Adrenal gland (tissue), 12 donors: ENCODE measurements around the gene GPRC5D. TPM values are rescaled to one million over a fixed set of nuclear protein-coding genes. Genes with fewer than 3 reads are reported as not detected.

Experiments
- DNase-seq, 7 donors: peaks; one replicate each; pipeline ENCODE4 v3.0.0-alpha.2; 2019 to 2020
- H3K27ac ChIP-seq, 5 donors: fragments of 200-600 bp; sonication (generic) in 4 of 5; 1 replicate in 3 of 5; 2 replicates in 2 of 5; pipeline versions ENCODE4 v1.5.1 to v1.8.0; 2016 to 2020; ENCODE audit warnings: mild to moderate bottlenecking in 1 of 5
- H3K27me3 ChIP-seq: fragments of 200-600 bp; 2 replicates; pipeline ENCODE4 v1.8.0; 2021
- H3K36me3 ChIP-seq, 2 donors: fragments of 200-600 bp; replicated peaks in 1 of 2; 1 replicate in 1 of 2; 2 replicates in 1 of 2; pipeline versions ENCODE4 v1.5.1 to v1.8.0; 2018 to 2022
- H3K4me1 ChIP-seq, 2 donors: fragments of 200-600 bp; replicated peaks in 1 of 2; 1 replicate in 1 of 2; 2 replicates in 1 of 2; pipeline versions ENCODE4 v1.5.1 to v1.8.0; 2018 to 2021
- H3K4me3 ChIP-seq, 4 donors: fragments of 200-600 bp; sonication (generic) in 3 of 4; one replicate each; pipeline ENCODE4 v1.5.1; 2016 to 2018
- H3K9me3 ChIP-seq, 3 donors: fragments of 200-600 bp; sonication (generic) in 1 of 3; replicated peaks in 1 of 3; 1 replicate in 2 of 3; 2 replicates in 1 of 3; pipeline versions ENCODE4 v1.5.1 to v1.8.0; 2016 to 2021
- POLR2A ChIP-seq, 2 donors: fragments of 450-650 bp; IDR thresholded peaks; one replicate each; pipeline ENCODE4 v1.6.1; 2017; ENCODE audit warnings: antibody characterized with exemption in 2 of 2, mild to moderate bottlenecking in 2 of 2, moderate library complexity in 1 of 2
- WGBS, 4 donors: extraction: QIAGEN DNeasy Blood & Tissue Kit in 2 of 4; methylation state at CpG; one replicate each; pipeline versions ENCODE4 v1.1.5 to v1.1.7; 2013 to 2017; 5-methylcytosine and 5-hydroxymethylcytosine counted together
- intact Hi-C, 2 donors: fragments of 100-400 bp; cut with DNase I; formaldehyde crosslinking; loops; one replicate each; pipeline versions ENCODE4 v1.14.1 to v1.15.0; 2022 to 2023
- polyA plus RNA-seq, 3 donors: library from polyadenylated mRNA; stranded (reverse); fragments of 200-250 nt in 2 of 3; fragments of 350-450 nt in 1 of 3; fragmentation: Illumina TruSeq in 1 of 3; extraction: RNeasy Lipid Tissue Mini Kit (QIAGEN cat#74804) in 1 of 3; gene quantifications; one replicate each; pipeline ENCODE4 v1.2.3, GENCODE V29; 2013 to 2014
- total RNA-seq, 9 donors: library from RNA; depleted of rRNA in 4 of 9; stranded (reverse); fragments of >200 nt in 4 of 9; fragments of 120-200 nt in 1 of 9; fragmentation: NEBNext Ultra II Directional in 1 of 9; extraction: Animal tissue kit (Norgen Biotek cat#: 25700) in 1 of 9; gene quantifications; one replicate each; pipeline versions ENCODE4 v1.1.0 to v1.2.4, GENCODE V29; 2013 to 2023
- TF ChIP-seq, protein P1 (sequence below), 6 experiments: fragments of 450-650 bp in 4 of 6; fragments of 200-600 bp in 2 of 6; sonication (generic) in 1 of 6; IDR thresholded peaks; 1 replicate in 5 of 6; 2 replicates in 1 of 6; pipeline versions ENCODE4 v1.5.1 to v1.8.0; 2016 to 2021; ENCODE audit warnings: antibody characterized with exemption in 6 of 6, mild to moderate bottlenecking in 2 of 6, moderate library complexity in 1 of 6
- donor health status: healthy with polysubstance abuse.
- donor health status: Bipolar disorder and iron deficiency.
- donor health status: DM: yes; HTN: yes; CAD: no.
- donor health status: DM: no; HTN: no; CAD: no.
- donor health status: DM: no; HTN: no; CAD: no.
- donor health status: DM: yes; HTN: yes; CAD: no.

Gene GPRC5D
- total and polyA plus RNA-seq, 12 donors = 0.17 to 0.40 TPM; not detected in 10

DNA sequence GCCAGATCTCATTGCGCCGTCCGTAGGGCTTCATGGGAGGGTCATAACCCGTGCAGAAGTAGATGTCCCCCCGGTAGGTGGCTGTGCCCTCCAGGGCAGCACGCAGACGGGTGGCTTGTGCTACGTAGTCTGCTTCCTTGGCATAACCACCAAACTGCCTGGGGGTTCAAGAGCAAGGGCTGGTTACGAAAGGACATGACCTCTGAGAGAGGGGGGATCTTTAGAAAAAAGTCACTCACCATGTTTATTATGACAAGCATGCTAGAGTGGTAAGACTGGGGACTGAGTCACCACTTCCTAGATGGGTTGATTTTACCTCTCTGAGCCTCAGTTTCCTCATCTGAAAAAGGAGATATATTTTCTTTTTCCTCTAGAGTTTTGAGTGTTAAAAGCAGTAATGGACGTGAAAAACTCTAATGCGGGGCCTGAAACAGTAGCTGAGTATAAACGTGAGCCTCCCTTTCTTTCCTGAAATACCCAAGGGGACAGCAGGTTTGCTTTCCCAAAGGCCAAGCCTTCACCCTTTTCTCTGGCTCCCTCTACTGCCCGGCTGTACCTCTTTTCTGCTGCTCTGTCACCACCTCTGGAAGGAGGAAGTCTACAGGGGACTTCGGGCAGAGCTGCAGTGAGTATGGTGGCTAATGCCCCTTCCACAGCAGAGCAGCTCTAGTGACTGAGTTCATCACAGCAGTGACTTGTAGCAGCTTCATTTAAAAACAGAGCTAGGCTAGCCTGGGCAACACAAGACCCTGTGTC is 23.5 kb upstream of the GPRC5D start:
- intact Hi-C loops = loop anchor here in 1 of 2 donors (5.0 kb wide), 1 partner anchor 58 kb away; no protein-coding TSS in a partner anchor
- peaks cover 0 to 41% of the 10 kb centered on the region in 2 donors for H3K36me3 ChIP-seq
- H3K4me1 ChIP-seq = peaks cover 0 to 9% of the 10 kb centered on the region in 2 donors
- TF ChIP-seq, protein P1, sequence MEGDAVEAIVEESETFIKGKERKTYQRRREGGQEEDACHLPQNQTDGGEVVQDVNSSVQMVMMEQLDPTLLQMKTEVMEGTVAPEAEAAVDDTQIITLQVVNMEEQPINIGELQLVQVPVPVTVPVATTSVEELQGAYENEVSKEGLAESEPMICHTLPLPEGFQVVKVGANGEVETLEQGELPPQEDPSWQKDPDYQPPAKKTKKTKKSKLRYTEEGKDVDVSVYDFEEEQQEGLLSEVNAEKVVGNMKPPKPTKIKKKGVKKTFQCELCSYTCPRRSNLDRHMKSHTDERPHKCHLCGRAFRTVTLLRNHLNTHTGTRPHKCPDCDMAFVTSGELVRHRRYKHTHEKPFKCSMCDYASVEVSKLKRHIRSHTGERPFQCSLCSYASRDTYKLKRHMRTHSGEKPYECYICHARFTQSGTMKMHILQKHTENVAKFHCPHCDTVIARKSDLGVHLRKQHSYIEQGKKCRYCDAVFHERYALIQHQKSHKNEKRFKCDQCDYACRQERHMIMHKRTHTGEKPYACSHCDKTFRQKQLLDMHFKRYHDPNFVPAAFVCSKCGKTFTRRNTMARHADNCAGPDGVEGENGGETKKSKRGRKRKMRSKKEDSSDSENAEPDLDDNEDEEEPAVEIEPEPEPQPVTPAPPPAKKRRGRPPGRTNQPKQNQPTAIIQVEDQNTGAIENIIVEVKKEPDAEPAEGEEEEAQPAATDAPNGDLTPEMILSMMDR (IDR thresholded peaks at IDR 0.05) = peak in 1 of 6 experiments; percentile 19
- no peak for TF ChIP-seq POLR2A (IDR thresholded peaks at IDR 0.05)
- WGBS, 4 donors = 80 to 90% (median 86%) methylated on average over 14 of the region's 14 CpGs
- DNase-seq = peak in 4 of 7 donors; percentile 24 to 37 (median 28)
- no peaks in the 10 kb centered on the region for H3K9me3 ChIP-seq
- no peaks in the 10 kb centered on the region for H3K27me3 ChIP-seq
- H3K4me3 ChIP-seq = no peak overlapping the region
- H3K27ac ChIP-seq = peak overlapping the region in 3 of 5 donors; percentile 53 to 67 (median 59)

DNA sequence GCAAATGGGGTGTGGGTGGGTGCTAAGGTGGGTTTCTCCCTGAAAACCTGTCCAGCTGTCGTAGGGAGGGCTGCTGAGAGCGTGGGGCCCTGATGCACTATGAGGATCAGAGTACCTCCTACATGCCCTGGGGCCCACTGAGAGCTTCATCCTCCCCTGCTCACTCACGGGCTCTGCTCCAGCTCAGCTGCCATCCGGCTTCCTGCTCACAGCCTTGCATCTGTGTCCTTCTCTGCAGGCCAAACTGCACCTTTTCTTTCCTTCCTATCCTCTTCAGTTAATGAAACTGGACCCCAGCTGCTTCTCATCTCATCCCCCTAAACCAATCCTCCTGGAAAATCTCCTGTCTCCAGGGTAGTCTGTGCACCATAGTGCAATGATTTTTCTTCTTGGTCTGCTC is 22.2 kb upstream of the GPRC5D start:
- intact Hi-C loops = no loop called here
- no peak overlapping the region for H3K27ac ChIP-seq
- TF ChIP-seq, protein P1 (IDR thresholded peaks at IDR 0.05) = no peak
- TF ChIP-seq POLR2A (IDR thresholded peaks at IDR 0.05) = no peak
- no peaks in the 10 kb centered on the region for H3K9me3 ChIP-seq
- H3K4me1 ChIP-seq = peaks cover 0 to 9% of the 10 kb centered on the region in 2 donors
- no peaks in the 10 kb centered on the region for H3K27me3 ChIP-seq
- 85 to 97% (median 92%) methylated on average over 2 to 4 of the region's 4 CpGs for WGBS, 4 donors
- DNase-seq = no peak
- H3K36me3 ChIP-seq = peaks cover 0 to 41% of the 10 kb centered on the region in 2 donors
- no peak overlapping the region for H3K4me3 ChIP-seq

DNA sequence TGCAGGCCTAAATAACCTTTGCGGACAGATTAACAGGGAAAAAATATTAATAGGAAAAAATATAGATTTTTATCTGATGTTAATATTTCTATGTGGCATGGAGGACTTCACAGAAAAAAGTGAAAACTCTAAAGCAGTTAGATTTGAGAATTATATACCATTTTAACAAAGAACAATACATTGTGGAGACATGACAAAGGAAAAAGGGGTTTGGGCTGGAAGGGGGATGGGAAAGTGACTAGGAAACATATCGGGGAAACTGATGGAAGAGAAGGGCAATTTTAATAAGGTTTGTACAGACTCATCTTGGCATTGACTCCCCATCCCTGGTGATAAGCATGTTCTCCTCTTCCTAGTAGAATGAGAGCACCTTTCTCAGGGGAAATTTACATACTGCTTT is 21.0 kb upstream of the GPRC5D start:
- no peak for DNase-seq
- TF ChIP-seq, protein P1 (IDR thresholded peaks at IDR 0.05) = no peak
- no peak for TF ChIP-seq POLR2A (IDR thresholded peaks at IDR 0.05)
- no peak overlapping the region for H3K4me3 ChIP-seq
- H3K27ac ChIP-seq = no peak overlapping the region
- H3K36me3 ChIP-seq = peaks cover 0 to 44% of the 10 kb centered on the region in 2 donors
- H3K27me3 ChIP-seq = no peaks in the 10 kb centered on the region
- WGBS, 4 donors = 95 to 99% (median 96%) methylated on average over 2 of the region's 2 CpGs
- H3K4me1 ChIP-seq = peaks cover 0 to 9% of the 10 kb centered on the region in 2 donors
- H3K9me3 ChIP-seq = no peaks in the 10 kb centered on the region
- intact Hi-C loops = no loop called here

DNA sequence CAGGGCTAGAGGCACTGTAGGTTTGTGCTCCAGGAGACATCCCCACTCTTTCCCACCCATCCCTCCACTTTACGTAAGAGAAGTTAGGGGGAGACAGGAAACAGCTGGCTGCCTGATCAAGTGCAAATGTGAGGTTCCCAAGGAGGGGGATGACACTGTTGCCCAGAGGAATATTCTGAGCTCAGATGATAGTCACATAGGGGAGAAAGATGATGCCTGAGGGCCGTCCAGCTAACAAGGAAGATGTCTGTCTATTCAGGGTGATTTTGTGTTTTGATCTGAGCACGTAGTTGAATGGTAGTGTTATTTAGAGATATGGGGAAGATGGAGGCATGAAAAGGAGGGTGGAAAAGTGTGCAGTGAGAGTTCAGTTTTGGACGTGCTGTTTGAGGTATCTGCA is 13.9 kb upstream of the GPRC5D start:
- TF ChIP-seq, protein P1 (IDR thresholded peaks at IDR 0.05) = no peak
- no peak for TF ChIP-seq POLR2A (IDR thresholded peaks at IDR 0.05)
- DNase-seq = no peak
- Histone ChIP-seq H3K36me3 (peaks cover 0 to 23% of the 10 kb centered on the region in 2 donors), H3K9me3 (no peaks in the 10 kb centered on the region), H3K27ac (no peak overlapping the region), H3K4me3 (no peak overlapping the region), H3K27me3 (no peaks in the 10 kb centered on the region), H3K4me1 (no peaks in the 10 kb centered on the region)
- intact Hi-C loops = no loop called here
- WGBS, 4 donors = 76 to 88% (median 83%) methylated on average over 4 of the region's 4 CpGs
